WTC11 (cell line): ENCODE results near the gene ROBO1. TPM values are rescaled to one million over a fixed set of nuclear protein-coding genes. Genes with fewer than 3 reads are reported as not detected.

Experiments
- ATAC-seq: fragments of 200-7000 bp; cut with Tn5 transposase; 2 replicates; pipeline ENCODE4 v1.10.0; 2021; ENCODE audit warnings: mild to moderate bottlenecking, moderate library complexity
- CTCF ChIA-PET: fragments of 300-600 bp; sonication (Branson Sonifier 250); formaldehyde crosslinking; loops from one replicate; lab custom pipeline; 2021; ENCODE audit warnings: antibody characterized with exemption; lab: Charles Lee
- POLR2A ChIA-PET: fragments of 350-600 bp; sonication (Branson Sonifier 250); formaldehyde crosslinking; loops from one replicate; lab custom pipeline; 2021; ENCODE audit warnings: antibody characterized with exemption; lab: Charles Lee
- DNase-seq: peaks from one replicate; pipeline ENCODE4 v3.0.0; 2021; ENCODE audit warnings: low spot score
- H3K27ac Mint-ChIP-seq: 2 replicates; pipeline ENCODE4 v1.8.0; 2021; ENCODE audit warnings: mixed read lengths
- H3K27me3 Mint-ChIP-seq: 2 replicates; pipeline ENCODE4 v1.8.0; 2021; ENCODE audit warnings: low read depth, mild to moderate bottlenecking, moderate library complexity, mixed read lengths
- H3K36me3 Mint-ChIP-seq: 2 replicates; pipeline ENCODE4 v1.8.0; 2021; ENCODE audit warnings: mixed read lengths
- H3K4me1 Mint-ChIP-seq: 2 replicates; pipeline ENCODE4 v1.8.0; 2022; ENCODE audit warnings: mixed read lengths
- H3K4me3 Mint-ChIP-seq: 2 replicates; pipeline ENCODE4 v1.8.0; 2021; ENCODE audit warnings: mild to moderate bottlenecking, moderate library complexity, mixed read lengths
- H3K9me3 Mint-ChIP-seq: 2 replicates; pipeline ENCODE4 v1.8.0; 2021; ENCODE audit warnings: mixed read lengths
- ELF4 ChIP-seq: sonication (generic); formaldehyde crosslinking; IDR thresholded peaks from 2 replicates; pipeline ENCODE4 v1.8.1; 2022; ENCODE audit warnings: low read depth, mild to moderate bottlenecking, moderate library complexity, missing genetic modification reagents
- ETV6 ChIP-seq: sonication (generic); formaldehyde crosslinking; IDR thresholded peaks from 2 replicates; pipeline ENCODE4 v1.8.1; 2022; ENCODE audit warnings: mild to moderate bottlenecking, missing genetic modification reagents
- JAZF1 ChIP-seq: fragments of 250-450 bp; sonication (Bioruptor Pico); IDR thresholded peaks from 2 replicates; pipeline ENCODE4 v1.9.0; 2021; ENCODE audit warnings: moderate library complexity, mild to moderate bottlenecking, inconsistent platforms
- MYBL2 ChIP-seq: sonication (generic); formaldehyde crosslinking; IDR thresholded peaks from 2 replicates; pipeline ENCODE4 v1.8.1; 2023; ENCODE audit warnings: mild to moderate bottlenecking, moderate library complexity, missing genetic modification reagents
- NR3C1 ChIP-seq: sonication (generic); formaldehyde crosslinking; conservative IDR thresholded peaks from 2 replicates; pipeline ENCODE4 v1.8.1; 2023; ENCODE audit warnings: low read depth, mild to moderate bottlenecking, missing genetic modification reagents
- PRRX2 ChIP-seq: fragments of 250-450 bp; sonication (Bioruptor Pico); IDR thresholded peaks from 2 replicates; pipeline ENCODE4 v1.8.0; 2021; ENCODE audit warnings: mild to moderate bottlenecking
- RELA ChIP-seq: sonication (generic); formaldehyde crosslinking; IDR thresholded peaks from 2 replicates; pipeline ENCODE4 v1.8.1; 2022; ENCODE audit warnings: missing genetic modification reagents, mild to moderate bottlenecking, borderline replicate concordance
- SMAD3 ChIP-seq: sonication (generic); formaldehyde crosslinking; IDR thresholded peaks from 2 replicates; pipeline ENCODE4 v1.8.0; 2022; ENCODE audit warnings: missing genetic modification reagents, mild to moderate bottlenecking, borderline replicate concordance
- SMAD4 ChIP-seq: sonication (generic); formaldehyde crosslinking; IDR thresholded peaks from 2 replicates; pipeline ENCODE4 v1.8.0; 2022; ENCODE audit warnings: mild to moderate bottlenecking, missing genetic modification reagents
- ZNF121 ChIP-seq: sonication (generic); formaldehyde crosslinking; IDR thresholded peaks from 2 replicates; pipeline ENCODE4 v1.8.0; 2023; ENCODE audit warnings: missing genetic modification reagents
- ZNF317 ChIP-seq: sonication (generic); formaldehyde crosslinking; IDR thresholded peaks from 2 replicates; pipeline ENCODE4 v1.8.1; 2023; ENCODE audit warnings: low read depth, mild to moderate bottlenecking, moderate library complexity, missing genetic modification reagents, borderline replicate concordance
- ZNF396 ChIP-seq: fragments of 250-450 bp; sonication (Bioruptor Pico); IDR thresholded peaks from 2 replicates; pipeline ENCODE4 v1.8.0; 2021; ENCODE audit warnings: mild to moderate bottlenecking, moderate library complexity, borderline replicate concordance
- ZNF416 ChIP-seq: fragments of 250-450 bp; sonication (Bioruptor Pico); IDR thresholded peaks from 2 replicates; pipeline ENCODE4 v1.9.0; 2021; ENCODE audit warnings: mild to moderate bottlenecking, inconsistent platforms
- total RNA-seq: library from RNA; stranded (reverse); gene quantifications from 3 replicates; pipeline ENCODE4 v1.2.3, GENCODE V29; 2021
- TF ChIP-seq, protein P1 (sequence below): sonication (generic); formaldehyde crosslinking; IDR thresholded peaks from 2 replicates; pipeline ENCODE4 v1.8.1; 2023; ENCODE audit warnings: mild to moderate bottlenecking, missing genetic modification reagents
- TF ChIP-seq, protein P2 (sequence below): fragments of 250-450 bp; sonication (Bioruptor Pico); IDR thresholded peaks from 2 replicates; pipeline ENCODE4 v1.9.0; 2021; ENCODE audit warnings: mild to moderate bottlenecking
- TF ChIP-seq, protein P3 (sequence below): sonication (generic); formaldehyde crosslinking; IDR thresholded peaks from 2 replicates; pipeline ENCODE4 v1.8.1; 2022; ENCODE audit warnings: mild to moderate bottlenecking, missing genetic modification reagents, moderate library complexity, borderline replicate concordance
- TF ChIP-seq, protein P4 (sequence below): fragments of 200-600 bp; IDR thresholded peaks from 2 replicates; pipeline ENCODE4 v1.8.0; 2022; ENCODE audit warnings: antibody characterized with exemption
- TF ChIP-seq, protein P5 (sequence below): sonication (generic); formaldehyde crosslinking; IDR thresholded peaks from 2 replicates; pipeline ENCODE4 v1.8.1; 2022; ENCODE audit warnings: mild to moderate bottlenecking, moderate library complexity, missing genetic modification reagents
- TF ChIP-seq, protein P6 (sequence below): sonication (generic); formaldehyde crosslinking; IDR thresholded peaks from 2 replicates; pipeline ENCODE4 v1.8.1; 2022; ENCODE audit warnings: low read depth, mild to moderate bottlenecking, moderate library complexity, missing genetic modification reagents, borderline replicate concordance
- TF ChIP-seq, protein P7 (sequence below): sonication (generic); formaldehyde crosslinking; conservative IDR thresholded peaks from 2 replicates; pipeline ENCODE4 v1.8.1; 2022; ENCODE audit warnings: mild to moderate bottlenecking, missing genetic modification reagents

The ROBO1 gene
- total RNA-seq, 1 experiment from 2014 or later, result 90.9 TPM

DNA sequence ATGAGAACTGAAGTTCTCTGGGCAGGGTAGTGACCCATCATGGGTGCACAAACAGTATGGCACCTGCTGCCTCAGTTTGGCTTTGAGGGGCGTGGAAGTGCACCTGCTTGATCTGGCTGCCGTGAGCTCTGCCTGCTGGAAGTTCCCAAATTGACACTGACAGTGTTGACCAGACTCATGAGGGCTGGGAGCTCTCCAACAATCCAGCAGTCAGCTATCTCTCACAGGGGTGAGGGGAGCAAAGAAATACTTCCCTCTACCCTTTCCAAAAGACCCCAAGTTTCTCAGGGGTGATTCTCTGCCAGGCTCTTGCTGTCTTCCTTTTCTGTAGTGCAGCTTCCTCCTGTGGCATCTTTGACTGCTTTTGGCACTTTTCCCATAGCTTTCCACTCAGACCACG, 49.4 kb upstream of the ROBO1 start:
- TF ChIP-seq MYBL2 (no peak), RELA (no peak), JAZF1 (CRISPR knock-in tag) (no peak), SMAD3 (no peak), SMAD4 (CRISPR knock-in tag) (no peak), PRRX2 (CRISPR knock-in tag) (no peak), ZNF396 (CRISPR knock-in tag) (no peak), ZNF121 (CRISPR knock-in tag) (no peak), NR3C1 (CRISPR knock-in tag) (no peak)
- TF ChIP-seq, protein P1, sequence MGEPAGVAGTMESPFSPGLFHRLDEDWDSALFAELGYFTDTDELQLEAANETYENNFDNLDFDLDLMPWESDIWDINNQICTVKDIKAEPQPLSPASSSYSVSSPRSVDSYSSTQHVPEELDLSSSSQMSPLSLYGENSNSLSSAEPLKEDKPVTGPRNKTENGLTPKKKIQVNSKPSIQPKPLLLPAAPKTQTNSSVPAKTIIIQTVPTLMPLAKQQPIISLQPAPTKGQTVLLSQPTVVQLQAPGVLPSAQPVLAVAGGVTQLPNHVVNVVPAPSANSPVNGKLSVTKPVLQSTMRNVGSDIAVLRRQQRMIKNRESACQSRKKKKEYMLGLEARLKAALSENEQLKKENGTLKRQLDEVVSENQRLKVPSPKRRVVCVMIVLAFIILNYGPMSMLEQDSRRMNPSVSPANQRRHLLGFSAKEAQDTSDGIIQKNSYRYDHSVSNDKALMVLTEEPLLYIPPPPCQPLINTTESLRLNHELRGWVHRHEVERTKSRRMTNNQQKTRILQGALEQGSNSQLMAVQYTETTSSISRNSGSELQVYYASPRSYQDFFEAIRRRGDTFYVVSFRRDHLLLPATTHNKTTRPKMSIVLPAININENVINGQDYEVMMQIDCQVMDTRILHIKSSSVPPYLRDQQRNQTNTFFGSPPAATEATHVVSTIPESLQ (CRISPR knock-in tag), result no peak
- TF ChIP-seq, protein P2, sequence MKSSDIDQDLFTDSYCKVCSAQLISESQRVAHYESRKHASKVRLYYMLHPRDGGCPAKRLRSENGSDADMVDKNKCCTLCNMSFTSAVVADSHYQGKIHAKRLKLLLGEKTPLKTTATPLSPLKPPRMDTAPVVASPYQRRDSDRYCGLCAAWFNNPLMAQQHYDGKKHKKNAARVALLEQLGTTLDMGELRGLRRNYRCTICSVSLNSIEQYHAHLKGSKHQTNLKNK, result no peak
- TF ChIP-seq, protein P3, sequence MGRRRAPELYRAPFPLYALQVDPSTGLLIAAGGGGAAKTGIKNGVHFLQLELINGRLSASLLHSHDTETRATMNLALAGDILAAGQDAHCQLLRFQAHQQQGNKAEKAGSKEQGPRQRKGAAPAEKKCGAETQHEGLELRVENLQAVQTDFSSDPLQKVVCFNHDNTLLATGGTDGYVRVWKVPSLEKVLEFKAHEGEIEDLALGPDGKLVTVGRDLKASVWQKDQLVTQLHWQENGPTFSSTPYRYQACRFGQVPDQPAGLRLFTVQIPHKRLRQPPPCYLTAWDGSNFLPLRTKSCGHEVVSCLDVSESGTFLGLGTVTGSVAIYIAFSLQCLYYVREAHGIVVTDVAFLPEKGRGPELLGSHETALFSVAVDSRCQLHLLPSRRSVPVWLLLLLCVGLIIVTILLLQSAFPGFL (CRISPR knock-in tag), result no peak
- TF ChIP-seq, protein P4, sequence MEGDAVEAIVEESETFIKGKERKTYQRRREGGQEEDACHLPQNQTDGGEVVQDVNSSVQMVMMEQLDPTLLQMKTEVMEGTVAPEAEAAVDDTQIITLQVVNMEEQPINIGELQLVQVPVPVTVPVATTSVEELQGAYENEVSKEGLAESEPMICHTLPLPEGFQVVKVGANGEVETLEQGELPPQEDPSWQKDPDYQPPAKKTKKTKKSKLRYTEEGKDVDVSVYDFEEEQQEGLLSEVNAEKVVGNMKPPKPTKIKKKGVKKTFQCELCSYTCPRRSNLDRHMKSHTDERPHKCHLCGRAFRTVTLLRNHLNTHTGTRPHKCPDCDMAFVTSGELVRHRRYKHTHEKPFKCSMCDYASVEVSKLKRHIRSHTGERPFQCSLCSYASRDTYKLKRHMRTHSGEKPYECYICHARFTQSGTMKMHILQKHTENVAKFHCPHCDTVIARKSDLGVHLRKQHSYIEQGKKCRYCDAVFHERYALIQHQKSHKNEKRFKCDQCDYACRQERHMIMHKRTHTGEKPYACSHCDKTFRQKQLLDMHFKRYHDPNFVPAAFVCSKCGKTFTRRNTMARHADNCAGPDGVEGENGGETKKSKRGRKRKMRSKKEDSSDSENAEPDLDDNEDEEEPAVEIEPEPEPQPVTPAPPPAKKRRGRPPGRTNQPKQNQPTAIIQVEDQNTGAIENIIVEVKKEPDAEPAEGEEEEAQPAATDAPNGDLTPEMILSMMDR, result no peak
- TF ChIP-seq, protein P5, sequence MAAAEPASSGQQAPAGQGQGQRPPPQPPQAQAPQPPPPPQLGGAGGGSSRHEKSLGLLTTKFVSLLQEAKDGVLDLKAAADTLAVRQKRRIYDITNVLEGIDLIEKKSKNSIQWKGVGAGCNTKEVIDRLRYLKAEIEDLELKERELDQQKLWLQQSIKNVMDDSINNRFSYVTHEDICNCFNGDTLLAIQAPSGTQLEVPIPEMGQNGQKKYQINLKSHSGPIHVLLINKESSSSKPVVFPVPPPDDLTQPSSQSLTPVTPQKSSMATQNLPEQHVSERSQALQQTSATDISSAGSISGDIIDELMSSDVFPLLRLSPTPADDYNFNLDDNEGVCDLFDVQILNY, result no peak
- Mint-ChIP-seq H3K4me3 (no peak overlapping the region), H3K36me3 (peaks cover 19% of the 10 kb centered on the region), H3K9me3 (peaks cover 26% of the 10 kb centered on the region), H3K27ac (no peak overlapping the region), H3K4me1 (peaks cover 3% of the 10 kb centered on the region), H3K27me3 (no peaks in the 10 kb centered on the region; the same call in 1 of the 2 replicates)
- ChIA-PET CTCF (no interaction called here), POLR2A (no interaction called here)
- DNase-seq (no peak), ATAC-seq (no peak)

DNA sequence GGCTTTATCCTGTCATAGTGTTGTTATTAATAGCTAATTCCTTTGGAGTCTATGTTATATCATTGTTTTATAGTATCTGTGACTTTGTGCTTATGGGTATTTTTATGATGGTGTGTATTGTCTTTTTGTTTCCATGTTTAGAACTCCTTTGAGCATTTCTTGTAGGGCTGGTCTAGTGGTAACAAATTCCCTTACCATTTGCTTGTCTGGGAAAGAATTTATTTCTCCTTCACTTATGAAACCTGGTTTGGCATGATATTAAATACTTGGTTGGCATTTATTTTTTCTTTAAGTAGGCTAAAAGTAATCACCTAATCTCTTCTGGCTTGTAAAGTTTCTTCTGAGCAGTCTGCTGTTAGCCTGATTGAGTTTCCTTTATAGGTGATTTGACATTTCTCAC, 47.7 kb upstream of the ROBO1 start:
- H3K4me1 Mint-ChIP-seq, result no peaks in the 10 kb centered on the region
- no peaks in the 10 kb centered on the region for H3K27me3 Mint-ChIP-seq
- ATAC-seq (no peak), DNase-seq (no peak)
- ChIA-PET CTCF (no interaction called here), POLR2A (no interaction called here)
- no peak overlapping the region for H3K4me3 Mint-ChIP-seq
- no peak for TF ChIP-seq ZNF396 (CRISPR knock-in tag)
- TF ChIP-seq, protein P1 (CRISPR knock-in tag), result no peak
- TF ChIP-seq, protein P6, sequence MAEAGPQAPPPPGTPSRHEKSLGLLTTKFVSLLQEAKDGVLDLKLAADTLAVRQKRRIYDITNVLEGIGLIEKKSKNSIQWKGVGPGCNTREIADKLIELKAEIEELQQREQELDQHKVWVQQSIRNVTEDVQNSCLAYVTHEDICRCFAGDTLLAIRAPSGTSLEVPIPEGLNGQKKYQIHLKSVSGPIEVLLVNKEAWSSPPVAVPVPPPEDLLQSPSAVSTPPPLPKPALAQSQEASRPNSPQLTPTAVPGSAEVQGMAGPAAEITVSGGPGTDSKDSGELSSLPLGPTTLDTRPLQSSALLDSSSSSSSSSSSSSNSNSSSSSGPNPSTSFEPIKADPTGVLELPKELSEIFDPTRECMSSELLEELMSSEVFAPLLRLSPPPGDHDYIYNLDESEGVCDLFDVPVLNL, result no peak
- no peak for TF ChIP-seq MYBL2
- TF ChIP-seq, protein P4, result no peak
- TF ChIP-seq, protein P3 (CRISPR knock-in tag), result no peak
- no peak for TF ChIP-seq ELF4 (CRISPR knock-in tag)
- TF ChIP-seq ZNF317 (CRISPR knock-in tag), result no peak
- TF ChIP-seq SMAD4 (CRISPR knock-in tag), result no peak
- TF ChIP-seq ETV6 (CRISPR knock-in tag), result no peak
- no peak for TF ChIP-seq ZNF416 (CRISPR knock-in tag)
- TF ChIP-seq, protein P7, sequence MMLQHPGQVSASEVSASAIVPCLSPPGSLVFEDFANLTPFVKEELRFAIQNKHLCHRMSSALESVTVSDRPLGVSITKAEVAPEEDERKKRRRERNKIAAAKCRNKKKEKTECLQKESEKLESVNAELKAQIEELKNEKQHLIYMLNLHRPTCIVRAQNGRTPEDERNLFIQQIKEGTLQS (CRISPR knock-in tag), result no peak
- H3K27ac Mint-ChIP-seq, result no peak overlapping the region
- peaks cover 19% of the 10 kb centered on the region for H3K36me3 Mint-ChIP-seq
- H3K9me3 Mint-ChIP-seq, result peaks cover 26% of the 10 kb centered on the region
